GM19372 (cell line): ENCODE results near the gene CLASP2.
"Not testable (repeated sequence)": the region's sequence is repeated elsewhere in the genome, so short reads cannot be mapped to it uniquely, and the experiment has no call there.

Experiments used
- ATAC-seq: cut with Tn5 transposase; IDR thresholded peaks from one replicate; pipeline ENCODE4 v1.9.1; 2021; ENCODE audit warnings: mild to moderate bottlenecking, low read depth, moderate library complexity; ENCODE audit not compliant: unreplicated experiment

The CLASP2 gene

DNA sequence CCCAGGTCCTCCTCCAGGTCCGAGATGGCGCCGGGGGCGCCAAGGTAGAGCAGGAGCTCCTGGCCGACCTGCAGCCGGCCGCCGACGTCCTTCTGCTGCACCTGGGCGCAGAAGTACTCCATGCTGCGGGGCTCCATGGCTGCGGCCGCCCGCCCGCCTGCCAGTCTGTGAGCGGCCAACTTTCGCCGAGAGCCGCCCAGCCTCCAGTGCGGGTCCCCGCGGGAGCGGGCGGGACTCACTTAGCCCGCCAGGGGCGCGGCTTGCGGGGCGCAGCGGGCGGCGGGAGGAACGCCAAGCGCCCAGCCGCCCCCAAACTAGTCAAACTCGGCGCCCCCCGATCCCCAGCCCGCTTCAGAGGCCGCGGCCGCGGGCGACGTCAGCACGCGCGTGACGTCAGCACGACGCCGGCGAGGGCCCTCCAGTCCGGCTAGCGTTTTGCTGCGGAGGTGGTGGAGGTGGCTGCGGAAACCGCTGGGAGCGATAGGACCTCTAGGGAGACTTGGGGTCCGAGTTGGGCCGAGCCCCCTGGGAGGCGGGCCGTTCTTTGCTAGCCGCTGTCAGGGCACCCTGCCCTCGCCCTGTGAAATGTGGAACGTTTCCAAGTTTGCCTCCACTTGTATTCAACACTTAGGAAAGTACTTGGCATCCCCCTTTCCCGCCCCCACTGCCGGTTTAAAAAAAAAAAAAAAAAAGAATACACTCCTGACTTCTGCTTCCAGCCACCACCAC is at the start of gene CLASP2:
Gene CLASP2, minus strand, starts transcription at position 389 of the 729 bp plus-strand sequence. Its CDS starts 252 bp downstream, at position 137.
- peak; percentile 91 for ATAC-seq

DNA sequence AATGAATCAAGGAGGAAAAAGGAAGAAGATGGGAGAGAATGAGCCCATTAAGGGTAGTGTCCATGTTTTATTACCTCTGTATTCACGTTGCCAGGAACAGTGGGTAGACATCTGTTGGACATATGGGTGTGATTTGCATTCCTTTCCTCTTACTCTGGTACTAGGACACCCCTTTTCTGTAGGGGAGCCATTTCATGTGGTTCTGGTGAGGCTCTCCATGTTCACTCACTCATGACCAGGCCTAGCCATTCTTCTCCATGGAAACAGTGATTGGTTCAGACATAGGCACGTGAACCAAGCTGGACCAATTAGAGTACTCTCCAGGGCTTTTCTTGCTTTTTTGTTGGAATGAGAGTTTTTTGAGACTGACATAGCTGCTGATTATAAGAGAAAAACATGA is 40.8 kb upstream of the CLASP2 start:
- no peak for ATAC-seq

DNA sequence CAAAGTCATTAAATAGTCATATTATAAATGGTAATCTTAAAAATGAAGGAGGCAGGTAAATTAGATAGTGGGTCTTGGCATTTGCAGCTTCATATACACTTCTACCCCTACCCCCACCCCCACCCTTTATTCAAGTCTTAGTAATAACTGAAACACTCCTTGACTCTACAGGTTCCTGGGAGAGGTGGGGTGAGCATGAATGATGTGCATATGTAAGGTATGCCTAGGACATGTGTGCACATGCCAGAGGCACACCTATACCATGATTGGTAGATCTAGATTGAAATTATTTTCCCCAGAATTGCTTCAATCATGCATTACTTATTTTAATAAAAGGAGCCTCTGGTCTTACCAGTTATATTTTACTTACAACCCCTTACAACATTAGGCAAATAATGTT is 40.2 kb upstream of the CLASP2 start:
- ATAC-seq = no peak

DNA sequence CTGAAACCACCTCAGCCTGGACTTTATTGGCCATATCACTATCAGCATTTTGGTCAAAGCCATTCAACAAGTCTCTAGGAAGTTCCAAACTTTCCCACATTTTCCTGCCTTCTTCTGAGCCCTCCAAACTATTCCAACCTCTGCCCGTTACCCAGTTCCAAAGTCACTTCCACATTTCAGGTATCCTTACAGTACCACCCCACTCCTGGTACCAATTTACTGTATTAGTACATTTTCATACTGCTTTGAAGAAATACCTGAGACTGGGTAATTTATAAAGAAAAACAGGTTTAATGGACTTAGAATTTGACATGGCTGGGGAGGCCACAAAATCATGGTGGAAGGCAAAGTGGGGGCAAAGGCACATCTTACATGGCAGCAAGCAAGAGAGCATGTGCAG is 36.3 kb upstream of the CLASP2 start:
- ATAC-seq = not testable (repeated sequence)

DNA sequence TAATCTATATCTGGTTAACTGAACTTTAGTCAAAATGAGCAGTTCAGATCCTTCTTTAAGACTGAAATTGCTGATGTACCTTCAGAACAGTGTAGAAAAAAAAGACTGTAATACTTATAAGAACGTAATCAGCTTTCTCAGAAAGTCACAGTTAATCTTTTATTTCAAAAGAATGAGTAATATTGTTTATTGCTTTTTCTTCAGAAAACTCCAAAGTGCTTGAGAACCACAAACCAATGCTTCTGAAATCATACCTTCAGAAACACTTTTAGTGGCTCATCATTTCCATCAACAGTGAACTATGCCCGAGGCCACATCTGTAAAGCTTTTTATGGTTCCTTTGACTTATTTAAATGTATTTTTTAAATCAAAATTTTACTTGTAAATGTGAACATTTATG is 33.3 kb upstream of the CLASP2 start:
- no peak for ATAC-seq

DNA sequence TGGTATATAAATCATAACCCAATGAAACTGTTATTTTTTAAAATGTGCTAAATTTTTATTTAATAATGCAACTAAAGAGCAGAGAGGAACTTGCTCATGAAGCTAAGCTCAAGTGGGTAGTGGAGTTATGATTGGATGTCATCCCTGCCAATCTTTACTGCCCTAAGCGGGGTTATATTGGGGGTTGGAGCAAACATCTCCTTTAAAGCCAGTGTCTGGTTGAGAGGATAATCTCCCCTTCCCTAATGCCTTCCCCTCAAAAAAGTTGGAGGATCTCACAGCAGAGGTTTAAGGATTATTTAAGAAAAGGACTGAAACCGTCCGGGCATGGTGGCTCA is 32.1 kb upstream of the CLASP2 start:
- ATAC-seq = no peak

DNA sequence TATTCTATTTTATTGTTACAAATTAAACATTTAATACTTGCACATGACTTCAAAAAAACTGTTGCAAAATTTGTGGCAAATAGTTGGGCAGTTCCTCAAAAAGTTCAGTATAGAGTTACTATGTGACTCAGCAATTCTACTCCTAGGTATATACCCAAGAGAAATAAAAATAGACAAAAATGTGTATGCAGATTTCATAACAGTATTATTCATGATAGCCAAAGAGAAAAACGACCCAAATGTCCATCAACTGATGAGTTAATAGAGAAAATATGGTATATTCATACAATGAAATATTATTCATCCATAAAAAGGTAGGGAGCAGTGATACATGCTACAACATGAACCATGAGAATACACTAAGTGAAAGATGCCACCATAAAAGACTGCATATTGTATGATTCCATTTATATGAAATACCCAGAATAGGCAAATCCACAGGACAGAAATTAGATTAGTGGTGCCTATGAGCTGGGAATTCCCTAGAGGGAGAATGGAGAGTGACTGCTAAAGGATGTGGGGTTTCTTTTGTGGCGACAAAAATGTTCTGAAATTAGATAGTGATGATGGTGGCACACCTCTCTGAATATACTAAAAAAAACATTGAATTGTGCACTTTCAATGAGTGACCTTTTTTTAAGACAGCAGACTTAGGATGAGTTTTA is 31.6 kb upstream of the CLASP2 start:
- no peak for ATAC-seq

DNA sequence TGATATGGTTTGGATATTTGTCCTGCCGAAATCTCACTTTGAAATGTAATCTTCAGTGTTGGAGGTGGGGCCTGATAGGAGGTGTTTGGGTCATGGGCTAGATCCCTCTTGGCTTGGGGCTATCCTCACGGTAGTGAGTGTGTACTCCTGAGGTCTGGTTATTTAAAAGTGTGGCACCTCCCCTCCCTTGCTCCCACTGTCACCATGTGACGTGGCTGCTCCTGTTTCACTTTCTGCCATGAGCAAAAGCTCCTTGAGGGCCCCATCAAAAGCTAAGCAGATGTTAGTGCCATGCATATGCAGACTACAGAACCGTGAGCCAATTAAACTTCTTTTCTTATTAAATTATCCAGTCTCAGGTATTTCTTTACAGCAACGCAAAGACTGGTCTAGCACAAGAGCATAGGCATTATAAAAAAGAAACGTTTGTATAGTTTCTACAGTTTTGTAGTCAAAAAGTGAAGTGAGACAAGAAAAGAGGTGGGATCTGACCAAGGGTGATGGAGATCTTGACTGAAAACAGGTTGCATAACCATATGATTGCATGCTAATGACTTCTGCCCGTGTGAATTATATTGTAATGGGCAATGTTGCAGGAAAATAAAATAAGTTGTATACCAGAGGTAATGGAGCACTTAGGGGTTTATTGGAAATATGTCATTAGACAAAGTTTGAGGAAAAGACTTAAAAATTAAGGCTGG is 28.5 kb upstream of the CLASP2 start:
- peak; percentile 65 for ATAC-seq

DNA sequence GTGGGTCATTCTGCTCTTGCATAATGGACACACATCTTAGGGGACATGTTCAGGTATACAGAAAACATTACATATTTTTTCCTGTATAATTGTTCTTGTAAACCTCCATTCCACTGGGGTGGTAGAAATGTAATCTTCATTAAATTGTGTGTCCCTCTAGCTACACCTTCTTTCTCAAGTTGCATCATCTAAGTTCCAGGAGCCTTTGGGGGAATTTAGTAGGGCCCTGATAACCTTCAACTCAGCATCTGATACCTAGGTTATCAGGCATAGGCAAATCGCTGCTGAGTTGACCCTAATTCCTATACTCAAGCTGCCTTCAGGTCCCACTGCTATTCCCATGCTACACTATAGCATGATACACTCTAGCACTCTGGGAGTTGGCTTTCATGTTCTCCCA is 19.1 kb upstream of the CLASP2 start:
- ATAC-seq = no peak

DNA sequence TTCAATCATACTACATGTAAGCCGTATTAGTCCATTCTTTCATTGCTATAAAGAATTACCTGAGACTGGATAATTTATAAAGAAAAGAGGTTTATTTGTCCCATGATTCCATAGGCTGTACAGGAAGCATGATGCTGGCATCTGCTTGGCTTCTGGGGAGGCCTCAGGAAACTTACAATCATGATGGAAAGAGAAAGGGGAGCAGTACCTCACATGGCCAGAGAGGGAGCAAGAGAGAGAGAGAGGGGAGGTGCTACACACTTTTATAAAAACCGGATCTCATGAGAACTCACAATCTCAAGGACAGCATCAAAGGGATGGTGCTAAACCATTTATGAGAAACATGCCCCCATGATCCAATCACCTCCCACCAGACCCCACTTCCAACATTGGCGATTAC is 14.3 kb upstream of the CLASP2 start:
- ATAC-seq = no peak

DNA sequence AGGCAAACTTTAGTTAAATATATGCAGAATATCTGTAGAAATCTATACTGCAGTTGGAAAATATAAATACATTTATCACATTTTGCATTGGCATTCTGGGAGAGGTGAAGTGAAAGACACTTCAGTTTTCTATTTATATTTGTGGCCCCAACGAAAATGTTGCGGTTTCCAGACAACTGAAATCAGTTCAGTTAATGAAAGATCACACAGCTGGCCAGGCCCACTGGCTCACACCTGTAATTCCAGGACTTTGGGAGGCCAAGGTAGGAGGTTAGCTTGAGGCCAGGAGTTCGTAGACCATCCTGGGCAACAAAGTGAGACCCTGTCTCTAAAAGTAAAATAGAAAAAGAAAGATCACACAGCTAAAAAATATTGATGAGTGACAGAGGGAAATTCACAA is 11.9 kb upstream of the CLASP2 start:
- ATAC-seq = peak; percentile 66

DNA sequence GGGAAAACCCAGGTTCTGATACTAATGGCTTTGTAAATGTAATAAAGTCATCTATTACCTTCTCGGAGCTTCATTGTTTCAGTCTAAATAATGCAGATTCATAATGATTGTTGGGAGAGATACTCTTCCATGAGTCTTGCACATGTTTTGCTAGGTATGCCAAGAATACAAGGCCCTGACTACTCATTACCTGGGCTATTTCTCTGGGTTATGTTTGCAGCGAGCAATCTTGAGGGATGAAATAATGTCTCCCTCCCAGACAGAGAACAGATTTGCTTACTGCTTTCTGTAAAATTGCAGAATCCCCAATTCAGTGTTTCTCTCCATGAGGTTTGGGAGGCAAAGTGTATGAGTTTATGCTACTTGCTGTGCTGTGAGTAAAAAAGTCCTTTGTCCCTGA is 6.2 kb upstream of the CLASP2 start:
- ATAC-seq = no peak

DNA sequence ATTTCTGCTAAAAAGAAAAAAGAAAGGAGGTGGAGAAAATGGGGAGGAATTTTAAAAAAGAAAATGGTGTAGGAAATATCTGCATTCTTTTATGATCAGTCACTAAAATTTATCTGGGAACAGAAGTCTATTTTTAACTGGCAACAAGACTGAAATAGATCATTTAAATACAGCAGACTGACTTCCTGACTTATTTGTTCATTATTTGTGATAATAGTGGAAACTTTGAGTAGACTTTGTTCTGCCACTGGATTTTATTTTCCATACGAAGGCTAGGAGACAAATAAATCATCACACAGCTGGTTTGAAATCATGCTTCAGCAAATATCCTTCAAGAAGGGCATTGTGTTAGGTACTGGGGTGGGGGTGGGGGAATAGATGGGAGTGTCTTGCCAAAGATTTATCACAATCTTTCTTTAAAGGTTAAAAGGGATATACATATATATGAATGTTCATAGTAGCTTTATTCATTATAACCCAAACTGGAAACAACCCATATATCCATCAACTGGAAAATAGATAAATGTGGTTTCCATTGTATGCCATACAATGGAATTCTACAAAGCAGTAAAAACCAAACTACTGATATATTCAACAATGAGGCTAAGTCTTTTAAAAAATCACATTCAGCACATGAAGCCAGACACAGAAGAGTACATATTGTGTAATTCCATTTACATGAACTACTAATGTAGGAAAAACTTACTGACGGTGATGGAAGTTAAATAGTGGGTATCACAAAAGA is 4.7 kb upstream of the CLASP2 start:
- ATAC-seq = no peak

DNA sequence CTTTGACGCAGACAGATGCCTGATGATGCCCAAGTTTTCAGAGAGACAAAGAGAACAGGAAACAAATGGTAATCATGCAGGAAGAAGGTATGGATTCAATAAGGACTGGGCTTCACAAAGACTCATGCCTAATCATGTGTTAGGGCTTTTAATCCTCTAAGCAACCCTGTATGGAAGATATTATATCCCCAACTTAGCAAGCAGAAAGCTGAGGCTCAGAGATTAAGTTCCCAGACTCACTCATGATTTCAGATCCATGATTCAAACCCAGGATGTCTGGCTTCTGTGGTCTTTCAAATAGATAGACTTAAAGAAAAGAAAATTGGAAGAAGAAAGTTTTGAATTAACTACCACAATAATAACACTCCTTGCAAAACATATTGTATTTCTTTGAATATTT is 4.1 kb upstream of the CLASP2 start:
- ATAC-seq = no peak

DNA sequence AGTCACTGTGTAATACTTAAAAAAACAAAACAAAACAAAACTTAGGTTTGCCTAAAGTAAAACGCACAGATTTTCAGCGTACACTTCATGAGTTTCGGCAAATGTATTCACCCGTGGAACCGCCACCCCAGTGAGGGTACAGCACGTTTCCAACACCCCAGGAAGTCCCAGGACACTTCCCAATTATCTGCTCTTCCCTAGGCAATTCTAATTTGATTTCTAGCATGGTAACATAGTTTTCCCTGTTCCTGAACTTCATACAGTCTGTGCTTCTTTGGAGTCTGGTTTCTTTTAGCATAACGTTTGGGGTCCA is 497 bp upstream of the CLASP2 start:
- ATAC-seq = no peak

DNA sequence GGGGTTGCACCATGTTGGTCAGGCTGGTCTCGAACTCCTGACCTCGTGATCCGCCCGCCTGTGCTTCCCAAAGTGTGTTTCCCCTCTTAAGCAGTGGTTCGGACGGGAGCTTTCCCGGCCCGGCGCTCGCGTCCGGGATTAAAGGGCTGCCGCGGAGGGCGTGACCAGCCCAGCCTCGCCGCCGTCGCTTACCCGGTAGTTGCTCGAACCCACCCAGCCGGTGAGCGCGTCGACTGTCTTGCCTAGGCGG is 513 bp downstream of the CLASP2 start:
- ATAC-seq = peak; percentile 56

DNA sequence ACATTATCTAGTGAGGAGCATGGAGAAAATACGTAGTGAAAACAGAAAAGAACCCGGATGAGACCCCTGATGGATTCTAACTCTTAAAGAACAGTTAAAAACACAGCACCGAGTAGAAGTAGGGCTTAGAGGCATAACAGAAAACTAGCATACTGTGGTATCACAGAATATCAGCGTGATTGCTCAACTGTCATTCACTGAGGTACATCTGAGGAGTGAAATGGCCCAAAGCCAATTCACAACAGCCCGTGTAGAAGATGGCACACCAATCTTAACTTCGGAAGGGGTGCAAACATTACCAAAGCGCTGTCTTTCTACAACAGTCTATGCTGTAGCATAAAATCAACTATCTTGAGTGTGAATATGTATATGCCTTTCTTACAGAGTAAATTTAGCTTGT is 1.8 kb downstream of the CLASP2 start:
- no peak for ATAC-seq

DNA sequence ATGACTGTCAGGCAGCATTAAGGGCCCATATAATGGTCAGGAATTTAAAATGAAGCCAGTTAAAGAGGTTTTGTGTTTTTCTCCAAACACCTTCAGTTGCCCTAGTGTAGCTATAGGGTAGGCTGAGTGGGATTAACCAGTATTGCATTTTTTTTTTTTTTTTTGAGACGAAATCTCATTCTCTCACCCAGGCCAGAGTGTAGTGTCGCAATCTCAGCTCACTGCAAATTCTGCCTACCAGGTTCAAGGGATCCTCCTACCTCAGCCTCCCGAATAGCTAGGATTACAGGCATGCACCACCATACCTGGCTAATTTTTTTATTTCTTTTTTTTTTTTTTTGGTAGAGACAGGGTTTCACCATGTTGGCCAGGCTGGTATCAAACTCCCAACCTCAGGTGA is 7.0 kb downstream of the CLASP2 start:
- no peak for ATAC-seq

DNA sequence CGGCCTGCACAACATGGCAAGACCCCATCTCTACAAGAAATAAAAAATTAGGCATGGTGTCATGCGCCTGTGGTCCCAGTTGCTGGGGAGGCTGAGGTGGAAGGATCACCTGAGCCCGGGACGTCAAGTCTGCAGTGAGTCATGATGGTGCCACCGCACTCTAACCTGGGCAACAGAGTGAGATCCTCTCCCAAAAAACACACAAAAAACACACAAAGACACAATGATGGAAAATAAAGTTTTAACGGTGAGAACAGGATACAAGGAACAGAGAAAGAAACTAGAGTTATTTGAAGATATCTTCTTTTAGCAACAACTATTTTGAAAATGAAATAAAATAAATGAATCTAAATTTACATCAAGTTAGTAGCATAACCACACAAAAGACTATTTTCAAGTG is 12.0 kb downstream of the CLASP2 start:
- no peak for ATAC-seq

DNA sequence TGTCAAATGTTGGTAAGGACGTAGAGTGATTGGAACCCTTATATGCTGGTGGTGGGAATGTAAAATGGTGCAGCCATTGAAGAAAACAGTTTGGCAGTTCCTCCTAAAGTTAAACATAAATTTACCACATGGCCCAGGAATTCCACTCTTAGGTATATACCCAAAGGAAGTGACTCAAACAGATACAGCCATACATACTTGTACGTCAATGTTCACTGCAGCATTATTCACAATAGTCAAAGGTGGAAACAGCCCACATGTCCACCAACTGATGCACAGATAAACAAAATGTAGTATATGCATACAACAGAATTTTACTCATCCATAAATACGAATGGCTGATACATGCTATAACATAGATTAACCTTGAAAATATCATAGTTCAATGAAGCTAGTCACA is 13.2 kb downstream of the CLASP2 start:
- no peak for ATAC-seq

DNA sequence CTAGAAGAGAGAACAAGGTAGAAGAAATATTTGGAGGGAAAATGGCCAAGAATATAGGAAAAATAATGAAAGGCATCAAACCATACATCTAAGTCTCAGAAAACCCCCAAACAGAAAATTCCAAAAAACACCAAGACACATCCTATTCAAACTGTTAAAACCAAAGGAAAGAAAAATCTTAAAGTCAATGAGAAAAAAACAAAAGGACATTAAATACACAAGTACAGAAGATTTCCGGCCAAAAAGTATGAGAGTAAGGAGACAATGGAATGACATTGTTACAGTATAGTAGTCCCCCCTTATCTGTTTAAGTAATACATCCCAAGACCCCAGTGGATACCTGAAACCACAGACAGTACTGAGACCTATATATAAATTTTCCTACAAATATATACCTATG is 18.8 kb downstream of the CLASP2 start:
- no peak for ATAC-seq

DNA sequence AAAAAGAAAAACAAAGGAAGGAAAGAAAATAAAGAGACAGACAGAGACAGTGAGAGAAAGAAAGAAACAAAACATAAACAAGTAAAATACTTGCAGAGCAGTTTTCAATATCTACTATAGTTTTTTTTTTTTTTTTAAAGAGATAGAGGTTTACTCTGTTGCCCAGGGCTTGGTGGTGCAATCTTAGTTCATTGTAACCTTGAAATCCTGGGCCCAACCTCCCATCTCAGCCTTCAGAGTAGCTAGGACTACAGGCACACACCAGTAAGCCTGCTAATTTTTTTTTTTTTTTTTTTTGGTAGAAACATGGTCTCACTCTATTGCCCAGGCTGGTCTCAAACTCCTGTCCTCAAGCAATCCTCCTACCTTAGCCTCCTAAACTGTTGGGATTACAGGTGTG is 23.1 kb downstream of the CLASP2 start:
- no peak for ATAC-seq
